Skeletal muscle satellite cell (primary cell): ENCODE measurements around the gene OR1J1.
A peak's percentile ranks its signal among the peaks of the same experiment; 100 is the strongest.

Experiments used
- H3K27me3 ChIP-seq: 2 replicates; pipeline ENCODE4 v1.7.0; 2013; ENCODE audit warnings: low read length; ENCODE audit not compliant: control insufficient read depth, insufficient read depth
- H3K36me3 ChIP-seq: 2 replicates; pipeline ENCODE4 v1.7.0; 2013; ENCODE audit warnings: mild to moderate bottlenecking, control low read depth, low read length; ENCODE audit not compliant: insufficient read depth
- H3K4me1 ChIP-seq: 2 replicates; pipeline ENCODE4 v1.7.0; 2013; ENCODE audit warnings: low read length; ENCODE audit not compliant: control insufficient read depth, insufficient read depth
- H3K4me2 ChIP-seq: 2 replicates; pipeline ENCODE4 v1.7.0; 2013; ENCODE audit warnings: mild to moderate bottlenecking, low read length
- H3K4me3 ChIP-seq: 2 replicates; pipeline ENCODE4 v1.7.0; 2013; ENCODE audit warnings: low read length
- H3K9ac ChIP-seq: 2 replicates; pipeline ENCODE4 v1.7.0; 2013; ENCODE audit warnings: mild to moderate bottlenecking, low read depth, low read length, moderate library complexity
- H3K9me3 ChIP-seq: replicated peaks from 2 replicates; pipeline ENCODE4 v1.7.0; 2013; ENCODE audit warnings: mild to moderate bottlenecking, control low read depth, low read length

Gene OR1J1

DNA sequence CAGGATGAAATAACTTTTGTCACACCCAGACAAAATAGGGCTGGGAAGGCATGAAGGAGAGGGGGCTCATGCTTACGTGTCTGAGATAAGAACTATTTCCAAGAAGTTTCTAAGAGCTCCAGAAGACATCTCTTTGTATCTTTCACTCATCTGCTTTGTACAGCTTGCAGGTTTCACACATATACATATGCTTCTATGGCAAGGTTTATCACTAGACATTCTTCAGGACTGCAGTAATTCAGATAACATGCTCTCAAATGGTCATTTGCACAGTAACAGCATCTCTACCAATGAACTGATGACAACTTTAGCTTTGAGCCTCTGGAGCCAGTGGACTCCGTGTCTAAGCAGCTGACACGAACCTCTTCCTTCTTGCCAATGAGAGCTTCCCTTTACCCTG is 3.2 kb downstream of the OR1J1 start:
- H3K9ac ChIP-seq: no peak overlapping the region

DNA sequence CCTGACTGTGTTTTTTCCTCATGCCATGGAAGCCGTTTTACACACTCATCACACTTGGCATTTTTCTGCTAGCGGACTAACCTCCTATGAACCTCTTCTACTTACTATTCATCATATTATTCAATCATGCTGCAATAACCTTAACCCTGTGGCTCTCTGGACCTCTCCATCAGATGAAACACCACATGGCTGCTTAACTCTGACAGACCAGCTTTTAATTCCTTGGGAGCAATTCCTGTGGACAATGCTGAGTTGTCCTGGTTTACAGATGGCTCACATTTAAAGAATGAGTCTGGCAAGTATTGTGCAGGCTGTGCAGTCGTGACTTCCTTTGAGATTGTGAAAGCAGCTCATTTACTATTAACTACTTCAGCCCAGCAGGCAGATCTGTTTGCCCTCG is 9.0 kb downstream of the OR1J1 start:
- H3K36me3 ChIP-seq: no peaks in the 10 kb centered on the region
- no peaks in the 10 kb centered on the region for H3K9me3 ChIP-seq
- no peak overlapping the region for H3K4me3 ChIP-seq
- H3K4me1 ChIP-seq: peaks cover 13% of the 10 kb centered on the region
- no peak overlapping the region for H3K9ac ChIP-seq
- H3K4me2 ChIP-seq: no peak overlapping the region
- peaks cover 56% of the 10 kb centered on the region for H3K27me3 ChIP-seq

More for the DNA sequence above, 3.2 kb downstream of the OR1J1 start:
- H3K27me3 ChIP-seq: peaks cover 62% of the 10 kb centered on the region
- no peak overlapping the region for H3K4me2 ChIP-seq
- no peaks in the 10 kb centered on the region for H3K9me3 ChIP-seq
- H3K36me3 ChIP-seq: no peaks in the 10 kb centered on the region
- no peak overlapping the region for H3K4me3 ChIP-seq
- H3K4me1 ChIP-seq: no peaks in the 10 kb centered on the region

DNA sequence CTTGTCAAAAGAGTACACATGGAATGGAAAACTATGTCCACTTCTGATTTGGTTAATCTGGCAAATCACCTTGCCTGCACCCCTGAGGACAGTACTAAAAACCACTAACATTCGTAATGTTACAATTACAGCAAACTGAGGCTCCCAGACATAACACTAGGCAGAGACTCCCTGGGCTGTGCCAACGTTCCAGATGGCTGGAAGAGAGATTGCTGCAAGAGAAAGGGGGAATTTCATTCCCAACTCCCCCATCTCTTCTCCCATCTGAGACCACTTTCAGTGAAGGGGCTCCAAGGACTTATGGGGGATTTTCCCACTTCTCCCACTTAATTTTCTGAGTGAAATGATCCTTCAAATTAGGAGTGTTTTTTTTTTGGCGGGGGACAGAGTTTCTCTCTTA is 11.3 kb downstream of the OR1J1 start:
- Histone ChIP-seq H3K4me3 (no peak overlapping the region), H3K27me3 (peaks cover 59% of the 10 kb centered on the region), H3K4me2 (no peak overlapping the region), H3K36me3 (no peaks in the 10 kb centered on the region), H3K4me1 (peaks cover 13% of the 10 kb centered on the region), H3K9ac (no peak overlapping the region), H3K9me3 (no peaks in the 10 kb centered on the region)

DNA sequence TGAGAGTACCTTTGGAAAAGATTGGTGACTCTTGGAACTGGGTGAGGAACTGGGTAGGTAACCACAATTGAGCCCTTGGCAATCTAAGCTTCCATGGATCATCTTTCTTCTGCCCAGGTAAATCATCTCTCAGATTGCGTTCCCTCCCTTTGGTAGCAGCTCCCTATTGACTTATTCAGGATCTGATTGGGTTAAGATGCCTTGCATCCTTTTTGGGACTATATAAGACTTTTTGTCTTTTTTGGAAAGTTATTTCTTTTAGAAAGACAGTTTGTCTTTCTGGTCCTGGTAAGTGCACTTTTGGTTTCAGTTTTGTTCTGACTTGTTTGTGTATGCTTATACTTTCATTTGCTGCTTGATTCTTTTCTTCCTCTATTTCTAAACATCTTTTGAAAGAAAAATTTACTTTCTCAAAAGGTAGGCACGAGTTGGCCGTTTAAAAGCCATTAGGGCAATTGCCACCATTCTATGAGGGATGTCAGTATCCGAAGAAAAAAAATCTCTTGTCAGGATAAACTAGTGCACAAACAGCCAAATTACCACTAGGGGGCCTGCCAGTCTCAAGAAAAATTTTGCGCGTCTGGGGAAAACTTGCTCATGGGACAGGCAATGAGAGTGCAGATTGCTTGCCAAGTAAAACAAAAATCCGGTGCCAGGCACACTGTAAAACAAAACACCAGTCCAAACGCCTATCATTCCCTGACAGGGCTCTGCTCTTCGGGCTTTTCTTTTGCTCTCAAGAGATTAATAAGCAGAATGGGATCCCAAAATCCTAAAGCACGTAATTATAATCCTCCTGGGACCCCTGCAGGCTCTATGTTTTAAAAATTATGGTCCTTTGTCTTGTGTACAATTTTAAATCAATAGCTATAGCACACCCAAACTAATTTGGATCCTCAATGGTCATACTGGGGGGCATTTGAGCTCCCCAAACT is 12.8 kb downstream of the OR1J1 start:
- no peaks in the 10 kb centered on the region for H3K36me3 ChIP-seq
- H3K4me1 ChIP-seq: peaks cover 13% of the 10 kb centered on the region
- peak overlapping the region; percentile 77 for H3K4me2 ChIP-seq
- peak overlapping the region; percentile 61 for H3K9ac ChIP-seq
- H3K27me3 ChIP-seq: peaks cover 59% of the 10 kb centered on the region
- H3K9me3 ChIP-seq: no peaks in the 10 kb centered on the region
- peak overlapping the region; percentile 59 for H3K4me3 ChIP-seq

DNA sequence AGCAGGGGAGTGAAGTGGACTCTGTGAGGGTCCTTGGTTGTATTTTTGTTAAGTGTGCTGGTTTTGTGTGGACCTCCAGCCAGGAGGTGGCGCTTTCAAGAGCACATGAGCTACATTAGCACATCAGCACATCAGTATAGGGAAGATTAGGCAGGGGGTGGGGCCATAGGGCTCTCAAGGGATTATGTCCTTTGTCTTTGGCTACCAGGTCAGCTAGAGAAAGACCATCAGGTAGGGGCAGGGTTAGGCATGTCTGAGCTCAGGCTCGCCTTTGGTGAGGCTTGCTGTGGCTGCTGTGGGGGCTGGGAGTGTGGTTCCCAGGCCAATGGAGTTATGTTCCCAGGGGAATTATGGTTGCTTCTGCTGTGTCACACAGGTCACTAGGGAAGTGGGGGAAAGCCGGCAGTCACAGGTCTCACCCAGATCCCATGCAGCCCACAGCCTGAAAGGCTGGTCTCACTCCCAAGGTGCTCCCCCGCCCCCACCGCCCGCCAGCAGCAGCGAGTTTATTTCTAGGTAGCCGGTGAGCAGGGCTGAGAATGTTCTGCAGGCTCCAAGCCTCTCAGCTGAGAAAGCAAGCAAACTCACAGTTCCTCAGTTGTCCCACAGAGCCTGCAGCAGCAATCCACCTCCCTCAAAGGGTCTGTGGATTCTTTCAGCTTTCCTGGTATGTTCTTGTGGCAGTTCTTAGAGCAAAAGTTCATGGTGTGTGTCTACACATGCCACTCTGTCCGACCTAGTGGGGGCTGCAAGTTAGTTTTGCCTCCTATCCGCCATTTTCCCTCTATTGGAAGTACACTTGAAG is 13.7 kb downstream of the OR1J1 start:
- Histone ChIP-seq H3K36me3 (no peaks in the 10 kb centered on the region), H3K9me3 (no peaks in the 10 kb centered on the region), H3K9ac (peak overlapping the region; percentile 61), H3K27me3 (peaks cover 63% of the 10 kb centered on the region), H3K4me3 (peak overlapping the region; percentile 59), H3K4me2 (peak overlapping the region; percentile 77), H3K4me1 (peaks cover 13% of the 10 kb centered on the region)

DNA sequence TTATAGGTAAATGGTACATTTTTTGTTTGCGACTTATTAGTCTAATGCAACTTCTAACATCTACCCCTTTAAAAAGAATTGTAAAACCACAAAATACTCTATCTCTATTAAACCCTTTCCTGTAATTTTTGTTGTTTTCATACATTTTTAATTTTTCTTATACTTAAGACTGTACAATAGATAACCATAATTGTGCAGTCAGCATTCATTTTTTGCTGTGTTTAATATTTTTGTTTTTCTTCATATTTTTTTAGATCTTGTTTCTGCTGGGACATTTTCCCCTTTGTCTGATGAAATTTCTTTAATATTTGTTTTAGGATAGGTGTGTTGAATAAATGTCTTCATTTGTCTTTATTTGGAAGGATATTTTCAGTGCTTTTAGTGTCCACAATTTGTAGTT is 19.9 kb downstream of the OR1J1 start:
- Histone ChIP-seq H3K36me3 (no peaks in the 10 kb centered on the region), H3K4me3 (no peak overlapping the region), H3K9ac (no peak overlapping the region), H3K27me3 (peaks cover 38% of the 10 kb centered on the region), H3K9me3 (no peaks in the 10 kb centered on the region), H3K4me2 (no peak overlapping the region), H3K4me1 (peaks cover 12% of the 10 kb centered on the region)

DNA sequence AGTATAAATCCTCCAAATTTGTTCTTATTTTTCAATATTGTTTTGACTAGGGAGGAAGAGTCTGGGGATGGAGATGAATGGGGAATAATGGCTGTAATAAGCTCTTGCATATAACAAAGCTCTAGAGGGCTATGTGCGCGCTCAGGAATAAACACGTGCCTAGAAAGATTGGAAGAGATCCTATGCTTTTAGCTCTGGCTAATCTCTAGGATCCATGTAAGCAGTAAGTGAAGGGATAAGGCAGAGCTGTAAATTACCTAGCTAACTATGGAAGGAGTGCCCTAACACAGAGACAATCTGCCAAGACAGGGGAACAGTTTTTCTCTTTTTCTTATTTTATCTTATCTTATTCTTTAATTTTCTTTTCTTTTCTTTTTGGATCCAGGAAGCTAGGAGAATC is 21.6 kb downstream of the OR1J1 start:
- Histone ChIP-seq H3K4me2 (no peak overlapping the region), H3K36me3 (no peaks in the 10 kb centered on the region), H3K4me1 (peaks cover 12% of the 10 kb centered on the region), H3K9me3 (no peaks in the 10 kb centered on the region), H3K9ac (no peak overlapping the region), H3K4me3 (no peak overlapping the region), H3K27me3 (peaks cover 22% of the 10 kb centered on the region)

DNA sequence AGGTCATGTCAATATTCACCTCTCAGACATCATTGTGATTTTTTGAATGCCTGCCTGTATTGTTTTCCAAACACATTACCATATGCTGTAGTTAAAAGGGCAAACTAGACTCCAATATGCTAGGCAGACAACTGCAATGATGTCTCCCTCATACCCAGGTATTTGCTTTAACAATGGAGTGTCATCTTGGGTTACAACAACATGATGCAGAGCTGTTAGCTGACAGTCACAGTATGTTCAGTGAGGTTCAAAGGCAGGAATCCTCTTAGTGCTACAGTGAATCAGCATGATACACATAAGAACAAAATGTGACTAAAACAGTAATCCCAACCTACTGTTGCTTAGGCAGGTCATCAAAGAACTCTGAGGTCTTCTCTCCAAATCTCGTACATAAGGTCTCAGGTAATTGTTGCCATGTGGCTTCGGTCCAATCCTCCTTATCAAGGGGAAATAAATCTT is 24.0 kb downstream of the OR1J1 start:
- H3K4me3 ChIP-seq: no peak overlapping the region
- peaks cover 9% of the 10 kb centered on the region for H3K27me3 ChIP-seq
- H3K4me2 ChIP-seq: no peak overlapping the region
- H3K36me3 ChIP-seq: no peaks in the 10 kb centered on the region
- no peaks in the 10 kb centered on the region for H3K9me3 ChIP-seq
- H3K4me1 ChIP-seq: peaks cover 12% of the 10 kb centered on the region
- H3K9ac ChIP-seq: peak overlapping the region; percentile 2

DNA sequence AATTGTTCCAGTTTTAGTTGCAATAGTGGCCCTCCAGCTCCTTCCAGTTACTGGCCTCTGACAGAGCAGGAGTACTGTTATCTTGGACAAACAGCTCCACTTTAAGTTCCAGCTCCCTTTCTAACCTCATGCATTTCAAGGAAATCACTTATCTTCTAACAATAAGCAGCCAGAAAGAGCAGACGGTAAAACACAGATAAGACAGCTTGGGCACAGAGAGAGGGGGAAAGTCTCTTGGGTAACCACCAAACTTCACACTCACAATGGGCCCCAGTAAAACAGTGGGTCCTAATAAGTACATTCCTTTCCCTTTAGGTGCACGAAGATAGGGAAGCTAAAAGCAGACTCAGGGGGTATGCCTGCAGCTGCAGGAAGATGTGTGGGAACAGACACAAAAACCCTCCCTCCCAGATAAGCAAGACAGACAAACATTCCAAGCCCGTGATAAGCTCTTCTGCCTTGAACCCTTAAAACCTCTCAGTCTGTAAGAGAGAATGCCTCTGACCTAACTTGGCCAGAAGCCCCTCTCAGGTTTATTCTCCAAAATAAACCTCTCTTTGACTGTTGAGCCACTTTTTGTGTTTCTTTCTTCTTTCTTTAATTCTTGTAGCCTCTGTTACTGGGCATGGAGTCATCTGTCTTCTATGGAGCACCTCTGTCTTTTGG is 30.8 kb downstream of the OR1J1 start:
- H3K4me2 ChIP-seq: no peak overlapping the region
- H3K4me3 ChIP-seq: no peak overlapping the region
- no peak overlapping the region for H3K9ac ChIP-seq
- H3K27me3 ChIP-seq: no peaks in the 10 kb centered on the region
- no peaks in the 10 kb centered on the region for H3K36me3 ChIP-seq
- no peaks in the 10 kb centered on the region for H3K9me3 ChIP-seq
- peaks cover 31% of the 10 kb centered on the region for H3K4me1 ChIP-seq

DNA sequence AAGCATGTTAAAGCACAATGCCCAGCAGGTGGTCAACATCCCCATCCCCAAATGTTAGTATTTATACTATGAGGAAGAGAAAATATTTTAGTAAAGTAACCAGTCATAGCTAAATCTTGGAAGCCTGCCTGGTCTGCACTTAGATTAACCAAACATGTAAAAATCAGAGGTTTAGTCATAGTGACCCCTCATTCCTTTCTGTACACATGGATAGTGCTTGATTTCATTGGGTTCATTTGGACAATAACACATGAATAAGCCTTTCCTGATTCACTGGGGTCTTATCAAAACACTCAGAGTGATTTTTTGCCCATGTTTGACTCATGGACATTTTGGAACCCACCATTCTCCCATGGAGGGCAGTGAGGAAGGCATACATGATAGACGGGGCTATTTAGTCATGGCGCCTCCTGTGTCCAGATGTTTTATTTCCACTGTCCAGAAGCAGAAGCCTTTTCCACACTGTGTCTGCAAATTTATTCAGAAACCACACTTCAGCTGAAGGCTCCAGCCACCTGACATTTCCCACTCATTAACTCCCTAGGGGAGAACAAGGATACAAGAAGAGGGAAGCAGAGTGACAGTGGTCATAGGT is 32.5 kb downstream of the OR1J1 start:
- peaks cover 31% of the 10 kb centered on the region for H3K4me1 ChIP-seq
- peak overlapping the region; percentile 34 for H3K9ac ChIP-seq

More for the DNA sequence above, 32.5 kb downstream of the OR1J1 start:
- Histone ChIP-seq H3K36me3 (no peaks in the 10 kb centered on the region), H3K4me3 (peak overlapping the region; percentile 6), H3K27me3 (no peaks in the 10 kb centered on the region), H3K4me2 (peak overlapping the region; percentile 46), H3K9me3 (no peaks in the 10 kb centered on the region)
